ENCODE measurements around the gene PROB1. TPM values are rescaled to one million over a fixed set of nuclear protein-coding genes. Genes with fewer than 3 reads are reported as not detected.
A peak's percentile ranks its signal among the peaks of the same experiment; 100 is the strongest.

Gene PROB1
- total RNA-seq, 2 donors from 2014 or later: 1.9 to 4.9 TPM

- H3K36me3 ChIP-seq: peaks cover 4% of the 10 kb centered on the region
These were observed 40.8 kb upstream of the PROB1 start for GRCh38 chr5:139435676-139436075.

GRCh38 chr5:139431706-139432105 is 36.8 kb upstream of the PROB1 start:
- no peak overlapping the region for H3K27ac ChIP-seq
- H3K9me3 ChIP-seq: no peaks in the 10 kb centered on the region
- TF ChIP-seq CTCF (IDR thresholded peaks at IDR 0.05): no peak
- DNase-seq (ENCODE audit: low spot score) (no peak), ATAC-seq (ENCODE audit: insufficient number of reproducible peaks, low FRiP score, low read depth) (no peak)
- H3K4me1 ChIP-seq (ENCODE audit: control insufficient read depth in 1 of 2, low read depth in 2 of 2): peaks cover 0 to 3% of the 10 kb centered on the region in 2 donors
- no peak overlapping the region for H3K4me3 ChIP-seq
- no peaks in the 10 kb centered on the region for H3K27me3 ChIP-seq (replicated peaks; ENCODE audit: insufficient read depth)
- peaks cover 14% of the 10 kb centered on the region for H3K36me3 ChIP-seq

More at GRCh38 chr5:139435676-139436075, 40.8 kb upstream of the PROB1 start:
- no peak for TF ChIP-seq CTCF (IDR thresholded peaks at IDR 0.05)
- Histone ChIP-seq H3K27ac (no peak overlapping the region), H3K27me3 (replicated peaks; ENCODE audit: insufficient read depth) (no peaks in the 10 kb centered on the region), H3K9me3 (no peaks in the 10 kb centered on the region), H3K4me3 (no peak overlapping the region), H3K4me1 (ENCODE audit: control insufficient read depth in 1 of 2, low read depth in 2 of 2) (peaks cover 4 to 12% of the 10 kb centered on the region in 2 donors)
- no peak for ATAC-seq (ENCODE audit: insufficient number of reproducible peaks, low FRiP score, low read depth)
- no peak for DNase-seq (ENCODE audit: low spot score)

- DNase-seq (ENCODE audit: low spot score) (no peak), ATAC-seq (ENCODE audit: insufficient number of reproducible peaks, low FRiP score, low read depth) (no peak)
- H3K36me3 ChIP-seq: peaks cover 14% of the 10 kb centered on the region
- no peaks in the 10 kb centered on the region for H3K27me3 ChIP-seq (replicated peaks; ENCODE audit: insufficient read depth)
- H3K4me3 ChIP-seq: no peak overlapping the region
- TF ChIP-seq CTCF (IDR thresholded peaks at IDR 0.05): no peak
- H3K27ac ChIP-seq: no peak overlapping the region
- peaks cover 0 to 3% of the 10 kb centered on the region in 2 donors for H3K4me1 ChIP-seq (ENCODE audit: control insufficient read depth in 1 of 2, low read depth in 2 of 2)
- no peaks in the 10 kb centered on the region for H3K9me3 ChIP-seq
These were observed 35.1 kb upstream of the PROB1 start for GRCh38 chr5:139430015-139430414.

- no peaks in the 10 kb centered on the region for H3K9me3 ChIP-seq
- TF ChIP-seq CTCF (IDR thresholded peaks at IDR 0.05): no peak
- no peaks in the 10 kb centered on the region for H3K27me3 ChIP-seq (replicated peaks; ENCODE audit: insufficient read depth)
- peaks cover 10% of the 10 kb centered on the region for H3K36me3 ChIP-seq
- DNase-seq (ENCODE audit: low spot score): no peak
- no peak overlapping the region for H3K4me3 ChIP-seq
- H3K27ac ChIP-seq: peak overlapping the region in 1 of 2 donors; percentile 57
- peaks cover 0 to 3% of the 10 kb centered on the region in 2 donors for H3K4me1 ChIP-seq (ENCODE audit: control insufficient read depth in 1 of 2, low read depth in 2 of 2)
- ATAC-seq (ENCODE audit: insufficient number of reproducible peaks, low FRiP score, low read depth): peak; percentile 33
These were observed 31.4 kb upstream of the PROB1 start for GRCh38 chr5:139426203-139426885.

GRCh38 chr5:139425497-139425896 is 30.6 kb upstream of the PROB1 start:
- Histone ChIP-seq H3K4me3 (no peak overlapping the region), H3K27me3 (replicated peaks; ENCODE audit: insufficient read depth) (no peaks in the 10 kb centered on the region), H3K36me3 (peaks cover 10% of the 10 kb centered on the region), H3K9me3 (no peaks in the 10 kb centered on the region), H3K27ac (no peak overlapping the region), H3K4me1 (ENCODE audit: control insufficient read depth in 1 of 2, low read depth in 2 of 2) (peaks cover 0 to 3% of the 10 kb centered on the region in 2 donors)
- TF ChIP-seq CTCF (IDR thresholded peaks at IDR 0.05): no peak
- ATAC-seq (ENCODE audit: insufficient number of reproducible peaks, low FRiP score, low read depth): no peak
- DNase-seq (ENCODE audit: low spot score): no peak

Data from thoracic aorta (tissue), 2 donors.